DMS79 (cell line): ENCODE measurements around the gene IL4I1.
A peak's percentile ranks its signal among the peaks of the same experiment; 100 is the strongest.

Experiments
- DNase-seq: peaks from one replicate; lab custom pipeline; 2025; lab: John Stamatoyannopoulos, UW

The IL4I1 gene

GRCh38 chr19:49877879-49878743 is 18.6 kb downstream of the IL4I1 start:
- DNase-seq = peak; percentile 90

GRCh38 chr19:49877020-49877878 is 19.4 kb downstream of the IL4I1 start, which contains the start of the genes AKT1S1 and TBC1D17:
Gene AKT1S1 (minus strand): TSS chr19:49877355. CDS start chr19:49873295, 4,060 bp downstream.
Gene TBC1D17 (plus strand): TSS chr19:49877702. CDS start chr19:49877724, 22 bp downstream.
- peak; percentile 99 for DNase-seq

GRCh38 chr19:49876422-49877019 is 20.2 kb downstream of the IL4I1 start:
- peak; percentile 95 for DNase-seq

GRCh38 chr19:49875857-49876421 is 20.7 kb downstream of the IL4I1 start:
- DNase-seq = no peak

GRCh38 chr19:49875177-49875576 is 21.5 kb downstream of the IL4I1 start:
- DNase-seq = no peak

GRCh38 chr19:49874503-49875157 is 22.1 kb downstream of the IL4I1 start:
- DNase-seq = no peak

- DNase-seq = no peak
Observed at GRCh38 chr19:49873834-49874233, 22.9 kb downstream of the IL4I1 start.

- no peak for DNase-seq
Observed at GRCh38 chr19:49873129-49873521, 23.6 kb downstream of the IL4I1 start.

GRCh38 chr19:49872245-49873128 is 24.2 kb downstream of the IL4I1 start:
- DNase-seq = no peak

- no peak for DNase-seq
Observed at GRCh38 chr19:49871349-49871985, 25.2 kb downstream of the IL4I1 start.

- DNase-seq = no peak
Observed at GRCh38 chr19:49870309-49870901, 26.3 kb downstream of the IL4I1 start.

- peak; percentile 100 for DNase-seq
Observed at GRCh38 chr19:49869484-49870308, 27.0 kb downstream of the IL4I1 start.

- no peak for DNase-seq
Observed at GRCh38 chr19:49869009-49869483, 27.6 kb downstream of the IL4I1 start.

- peak; percentile 87 for DNase-seq
Observed at GRCh38 chr19:49866933-49867782, 29.5 kb downstream of the IL4I1 start, which contains the start of gene PNKP. Gene PNKP (minus strand): TSS chr19:49867576. CDS start chr19:49867204, 372 bp downstream.

- DNase-seq = no peak
Observed at GRCh38 chr19:49864890-49865289, 31.8 kb downstream of the IL4I1 start.

- no peak for DNase-seq
Observed at GRCh38 chr19:49863935-49864320, 32.8 kb downstream of the IL4I1 start.

GRCh38 chr19:49863254-49863934 is 33.3 kb downstream of the IL4I1 start:
- DNase-seq = no peak
